ENCODE data around the gene ZNF469. TPM values are rescaled to one million over a fixed set of nuclear protein-coding genes. Genes with fewer than 3 reads are reported as not detected.

ZNF469 gene
- total and polyA plus RNA-seq, 4 experiments from 2014 or later: 0.01 to 0.64 (median 0.61) TPM; not detected in 1

- POLR2A ChIA-PET (ENCODE audit: partially characterized antibody): no interaction called here
These were observed 9.9 kb downstream of the ZNF469 start for GRCh38 chr16:88392616-88393015.

GRCh38 chr16:88393034-88393433 lies 10.3 kb downstream of the ZNF469 start:
- no peaks in the 10 kb centered on the region for H3K4me1 Mint-ChIP-seq
- no peaks in the 10 kb centered on the region for H3K9me3 Mint-ChIP-seq
- ChIA-PET POLR2A (ENCODE audit: partially characterized antibody) (no interaction called here), CTCF (ENCODE audit: partially characterized antibody) (no interaction called here)
- H3K4me3 Mint-ChIP-seq: no peak overlapping the region
- intact Hi-C loops (cut with micrococcal nuclease): no loop called here
- H3K4me1 ChIP-seq (ENCODE audit: insufficient read depth, low read length): no peaks in the 10 kb centered on the region
- no peak for DNase-seq
- H3K27ac Mint-ChIP-seq: no peak overlapping the region
- H3K9me3 ChIP-seq (ENCODE audit: control insufficient read depth in 1 of 2, low read length in 2 of 2): no peaks in the 10 kb centered on the region
- no peaks in the 10 kb centered on the region for H3K36me3 ChIP-seq (ENCODE audit: insufficient read depth, low read length)
- H3K36me3 Mint-ChIP-seq: no peaks in the 10 kb centered on the region
- H3K27ac ChIP-seq (ENCODE audit: low read depth, low read length): no peak overlapping the region
- H3K4me3 ChIP-seq (ENCODE audit: low read length in 2 of 2): no peak overlapping the region
- peaks cover 2 to 18% of the 10 kb centered on the region in 2 donors for H3K27me3 Mint-ChIP-seq
- no peaks in the 10 kb centered on the region for H3K27me3 ChIP-seq (ENCODE audit: insufficient read depth, low read length)

More at GRCh38 chr16:88392616-88393015, 9.9 kb downstream of the ZNF469 start:
- Histone ChIP-seq H3K4me1 (ENCODE audit: insufficient read depth, low read length) (no peaks in the 10 kb centered on the region), H3K27ac (ENCODE audit: low read depth, low read length) (no peak overlapping the region), H3K27me3 (ENCODE audit: insufficient read depth, low read length) (no peaks in the 10 kb centered on the region), H3K4me3 (ENCODE audit: low read length in 2 of 2) (no peak overlapping the region), H3K9me3 (ENCODE audit: control insufficient read depth in 1 of 2, low read length in 2 of 2) (no peaks in the 10 kb centered on the region), H3K36me3 (ENCODE audit: insufficient read depth, low read length) (no peaks in the 10 kb centered on the region)
- Mint-ChIP-seq H3K4me1 (no peaks in the 10 kb centered on the region), H3K4me3 (no peak overlapping the region), H3K27ac (no peak overlapping the region), H3K27me3 (peaks cover 2 to 18% of the 10 kb centered on the region in 2 donors), H3K36me3 (no peaks in the 10 kb centered on the region), H3K9me3 (no peaks in the 10 kb centered on the region)
- intact Hi-C loops (cut with micrococcal nuclease): no loop called here
- DNase-seq: no peak
- CTCF ChIA-PET (ENCODE audit: partially characterized antibody): no interaction called here

GRCh38 chr16:88393571-88393970 lies 10.8 kb downstream of the ZNF469 start:
- Mint-ChIP-seq H3K9me3 (no peaks in the 10 kb centered on the region), H3K4me1 (no peaks in the 10 kb centered on the region), H3K36me3 (no peaks in the 10 kb centered on the region), H3K27me3 (peaks cover 2 to 18% of the 10 kb centered on the region in 2 donors), H3K27ac (no peak overlapping the region), H3K4me3 (no peak overlapping the region)
- intact Hi-C loops (cut with micrococcal nuclease): no loop called here
- POLR2A ChIA-PET (ENCODE audit: partially characterized antibody): no interaction called here
- Histone ChIP-seq H3K9me3 (ENCODE audit: control insufficient read depth in 1 of 2, low read length in 2 of 2) (no peaks in the 10 kb centered on the region), H3K27ac (ENCODE audit: low read depth, low read length) (no peak overlapping the region), H3K4me3 (ENCODE audit: low read length in 2 of 2) (no peak overlapping the region), H3K36me3 (ENCODE audit: insufficient read depth, low read length) (no peaks in the 10 kb centered on the region), H3K4me1 (ENCODE audit: insufficient read depth, low read length) (no peaks in the 10 kb centered on the region), H3K27me3 (ENCODE audit: insufficient read depth, low read length) (no peaks in the 10 kb centered on the region)
- no peak for DNase-seq
- CTCF ChIA-PET (ENCODE audit: partially characterized antibody): no interaction called here

DNA sequence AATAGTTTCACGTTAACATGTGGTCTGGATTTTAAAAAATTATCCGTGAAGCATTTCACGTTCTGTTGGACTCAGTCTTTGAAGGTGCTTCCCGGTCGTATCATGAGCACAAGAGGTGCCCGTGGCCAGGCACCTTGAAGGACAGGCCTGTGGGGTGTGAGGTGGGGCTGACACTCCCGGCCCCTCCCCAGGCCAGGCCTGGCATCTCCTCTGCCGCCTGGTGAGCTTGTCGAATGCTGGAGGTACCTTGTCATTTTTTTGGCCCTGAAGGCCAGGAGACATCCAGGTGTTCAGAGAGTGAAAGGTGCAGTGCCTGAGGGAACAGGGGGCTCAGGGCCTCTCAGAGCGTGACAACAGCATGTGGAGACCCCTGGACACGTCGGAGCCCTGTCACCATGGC lies 11.7 kb downstream of the ZNF469 start:
- Histone ChIP-seq H3K27me3 (ENCODE audit: insufficient read depth, low read length) (no peaks in the 10 kb centered on the region), H3K27ac (ENCODE audit: low read depth, low read length) (no peak overlapping the region), H3K9me3 (ENCODE audit: control insufficient read depth in 1 of 2, low read length in 2 of 2) (no peaks in the 10 kb centered on the region), H3K4me3 (ENCODE audit: low read length in 2 of 2) (no peak overlapping the region), H3K4me1 (ENCODE audit: insufficient read depth, low read length) (no peaks in the 10 kb centered on the region), H3K36me3 (ENCODE audit: insufficient read depth, low read length) (no peaks in the 10 kb centered on the region)
- H3K9me3 Mint-ChIP-seq: no peaks in the 10 kb centered on the region
- no peaks in the 10 kb centered on the region for H3K4me1 Mint-ChIP-seq
- H3K27me3 Mint-ChIP-seq: peaks cover 2 to 16% of the 10 kb centered on the region in 2 donors
- no peak overlapping the region for H3K27ac Mint-ChIP-seq
- ChIA-PET POLR2A (ENCODE audit: partially characterized antibody) (no interaction called here), CTCF (ENCODE audit: partially characterized antibody) (no interaction called here)
- no peaks in the 10 kb centered on the region for H3K36me3 Mint-ChIP-seq
- intact Hi-C loops (cut with micrococcal nuclease): no loop called here
- H3K4me3 Mint-ChIP-seq: no peak overlapping the region
- DNase-seq: no peak

GRCh38 chr16:88395669-88396584 lies 13.2 kb downstream of the ZNF469 start:
- no peaks in the 10 kb centered on the region for H3K4me1 ChIP-seq (ENCODE audit: insufficient read depth, low read length)
- no peaks in the 10 kb centered on the region for H3K27me3 ChIP-seq (ENCODE audit: insufficient read depth, low read length)
- ChIA-PET POLR2A (ENCODE audit: partially characterized antibody) (no interaction called here), CTCF (ENCODE audit: partially characterized antibody) (no interaction called here)
- intact Hi-C loops (cut with micrococcal nuclease): no loop called here
- H3K36me3 Mint-ChIP-seq: no peaks in the 10 kb centered on the region
- H3K4me3 Mint-ChIP-seq: no peak overlapping the region
- H3K36me3 ChIP-seq (ENCODE audit: insufficient read depth, low read length): no peaks in the 10 kb centered on the region
- no peak for DNase-seq
- no peak overlapping the region for H3K27ac ChIP-seq (ENCODE audit: low read depth, low read length)
- no peak overlapping the region for H3K27ac Mint-ChIP-seq
- no peaks in the 10 kb centered on the region for H3K9me3 Mint-ChIP-seq
- H3K27me3 Mint-ChIP-seq: peaks cover 2 to 12% of the 10 kb centered on the region in 2 donors
- no peaks in the 10 kb centered on the region for H3K9me3 ChIP-seq (ENCODE audit: control insufficient read depth in 1 of 2, low read length in 2 of 2)
- no peaks in the 10 kb centered on the region for H3K4me1 Mint-ChIP-seq
- H3K4me3 ChIP-seq (ENCODE audit: low read length in 2 of 2): no peak overlapping the region

GRCh38 chr16:88398170-88398873 lies 15.6 kb downstream of the ZNF469 start:
- Mint-ChIP-seq H3K4me3 (no peak overlapping the region), H3K4me1 (no peaks in the 10 kb centered on the region), H3K27ac (peak overlapping the region in 1 of 7 donors; percentile 88), H3K36me3 (no peaks in the 10 kb centered on the region), H3K27me3 (peaks cover 0 to 3% of the 10 kb centered on the region in 2 donors), H3K9me3 (no peaks in the 10 kb centered on the region)
- DNase-seq: no peak
- H3K4me1 ChIP-seq (ENCODE audit: insufficient read depth, low read length): no peaks in the 10 kb centered on the region
- H3K9me3 ChIP-seq (ENCODE audit: control insufficient read depth in 1 of 2, low read length in 2 of 2): no peaks in the 10 kb centered on the region
- no peaks in the 10 kb centered on the region for H3K36me3 ChIP-seq (ENCODE audit: insufficient read depth, low read length)
- H3K27ac ChIP-seq (ENCODE audit: low read depth, low read length): no peak overlapping the region
- H3K4me3 ChIP-seq (ENCODE audit: low read length in 2 of 2): no peak overlapping the region
- intact Hi-C loops (cut with micrococcal nuclease): no loop called here
- no peaks in the 10 kb centered on the region for H3K27me3 ChIP-seq (ENCODE audit: insufficient read depth, low read length)
- CTCF ChIA-PET (ENCODE audit: partially characterized antibody): no interaction called here
- POLR2A ChIA-PET (ENCODE audit: partially characterized antibody): no interaction called here

DNA sequence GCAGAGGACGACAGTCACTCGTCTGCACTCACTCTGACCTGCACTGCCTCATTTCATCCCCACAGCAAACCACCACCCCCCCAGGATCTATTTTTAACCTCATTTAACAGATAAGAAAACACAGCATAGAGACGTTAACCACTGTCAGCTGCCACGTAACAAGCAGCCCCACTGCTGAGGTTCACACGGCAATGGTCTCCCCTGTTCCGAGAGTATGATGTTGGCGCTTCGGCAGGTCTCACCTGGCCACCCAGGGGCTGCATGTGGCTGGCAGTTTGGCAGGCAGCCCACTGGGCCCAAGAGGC lies 16.1 kb downstream of the ZNF469 start:
- CTCF ChIA-PET (ENCODE audit: partially characterized antibody): no interaction called here
- Mint-ChIP-seq H3K9me3 (no peaks in the 10 kb centered on the region), H3K36me3 (no peaks in the 10 kb centered on the region), H3K27ac (no peak overlapping the region), H3K27me3 (peaks cover 0 to 3% of the 10 kb centered on the region in 2 donors), H3K4me1 (no peaks in the 10 kb centered on the region), H3K4me3 (no peak overlapping the region)
- no peak overlapping the region for H3K27ac ChIP-seq (ENCODE audit: low read depth, low read length)
- no peak overlapping the region for H3K4me3 ChIP-seq (ENCODE audit: low read length in 2 of 2)
- POLR2A ChIA-PET (ENCODE audit: partially characterized antibody): no interaction called here
- DNase-seq: no peak
- intact Hi-C loops (cut with micrococcal nuclease): no loop called here
- no peaks in the 10 kb centered on the region for H3K27me3 ChIP-seq (ENCODE audit: insufficient read depth, low read length)
- H3K9me3 ChIP-seq (ENCODE audit: control insufficient read depth in 1 of 2, low read length in 2 of 2): no peaks in the 10 kb centered on the region
- H3K36me3 ChIP-seq (ENCODE audit: insufficient read depth, low read length): no peaks in the 10 kb centered on the region
- H3K4me1 ChIP-seq (ENCODE audit: insufficient read depth, low read length): no peaks in the 10 kb centered on the region
